Small intestine (tissue), 7 donors: ENCODE data around the gene SERTAD2. TPM values are rescaled to one million over a fixed set of nuclear protein-coding genes. Genes with fewer than 3 reads are reported as not detected.

ENCODE experiments used
- DNase-seq, 2 donors: peaks; one replicate each; pipeline versions ENCODE4 v3.0.0 to v3.0.0-alpha.2; 2013
- FAIRE-seq: peaks from 2 replicates; lab custom pipeline; 2012; peaks lifted over from hg19 to GRCh38; lab: Jason Lieb, UNC
- H3K27ac ChIP-seq, 3 donors: one replicate each; pipeline ENCODE4 v1.5.1; 2013; ENCODE audit warnings: low read length in 2 of 3, mild to moderate bottlenecking in 2 of 3, control low read depth in 1 of 3, inconsistent platforms in 1 of 3, low read depth in 1 of 3, moderate library complexity in 1 of 3
- H3K27me3 ChIP-seq, 3 donors: one replicate each; pipeline ENCODE4 v1.6.1; 2013; ENCODE audit warnings: low read length in 3 of 3, inconsistent platforms in 1 of 3; ENCODE audit not compliant: control insufficient read depth in 3 of 3, insufficient read depth in 3 of 3
- H3K36me3 ChIP-seq, 3 donors: one replicate each; pipeline ENCODE4 v1.6.1; 2013; ENCODE audit warnings: low read length in 3 of 3, inconsistent platforms in 1 of 3, low read depth in 1 of 3, mild to moderate bottlenecking in 1 of 3, moderate library complexity in 1 of 3; ENCODE audit not compliant: control insufficient read depth in 3 of 3, insufficient read depth in 2 of 3
- H3K4me1 ChIP-seq, 3 donors: one replicate each; pipeline ENCODE4 v1.6.1; 2013; ENCODE audit warnings: low read length in 2 of 3, inconsistent platforms in 1 of 3, low read depth in 1 of 3, mild to moderate bottlenecking in 1 of 3, moderate library complexity in 1 of 3; ENCODE audit not compliant: control insufficient read depth in 3 of 3, insufficient read depth in 2 of 3
- H3K4me3 ChIP-seq, 3 donors: one replicate each; pipeline ENCODE4 v1.5.1; 2013; ENCODE audit warnings: low read length in 3 of 3, control low read depth in 1 of 3, inconsistent platforms in 1 of 3, low read depth in 1 of 3, mild to moderate bottlenecking in 1 of 3, moderate library complexity in 1 of 3
- H3K9me3 ChIP-seq, 2 donors: one replicate each; pipeline ENCODE4 v1.6.1; 2013; ENCODE audit warnings: low read depth in 1 of 2, low read length in 1 of 2; ENCODE audit not compliant: control insufficient read depth in 2 of 2, insufficient read depth in 1 of 2
- WGBS, 3 donors: extraction: QIAGEN DNeasy Blood & Tissue Kit; methylation state at CpG; one replicate each; pipeline ENCODE4 v1.1.7; 2013; 5-methylcytosine and 5-hydroxymethylcytosine counted together
- polyA plus RNA-seq, 4 donors: library from polyadenylated mRNA; stranded (reverse) in 3 of 4; unstranded in 1 of 4; fragments of 200-250 nt in 3 of 4; fragments of 120-200 nt in 1 of 4; gene quantifications; one replicate each; pipeline versions ENCODE4 v1.2.1 to v1.2.3, GENCODE V29; 2013
- donor health status: healthy with polysubstance abuse.
- donor health status: control.
- donor health status: control.
- donor health status: Bipolar disorder and iron deficiency.
- donor health status: healthy.

SERTAD2 gene
- polyA plus RNA-seq, 4 donors = 2.7 to 22.0 (median 5.8) TPM

DNA sequence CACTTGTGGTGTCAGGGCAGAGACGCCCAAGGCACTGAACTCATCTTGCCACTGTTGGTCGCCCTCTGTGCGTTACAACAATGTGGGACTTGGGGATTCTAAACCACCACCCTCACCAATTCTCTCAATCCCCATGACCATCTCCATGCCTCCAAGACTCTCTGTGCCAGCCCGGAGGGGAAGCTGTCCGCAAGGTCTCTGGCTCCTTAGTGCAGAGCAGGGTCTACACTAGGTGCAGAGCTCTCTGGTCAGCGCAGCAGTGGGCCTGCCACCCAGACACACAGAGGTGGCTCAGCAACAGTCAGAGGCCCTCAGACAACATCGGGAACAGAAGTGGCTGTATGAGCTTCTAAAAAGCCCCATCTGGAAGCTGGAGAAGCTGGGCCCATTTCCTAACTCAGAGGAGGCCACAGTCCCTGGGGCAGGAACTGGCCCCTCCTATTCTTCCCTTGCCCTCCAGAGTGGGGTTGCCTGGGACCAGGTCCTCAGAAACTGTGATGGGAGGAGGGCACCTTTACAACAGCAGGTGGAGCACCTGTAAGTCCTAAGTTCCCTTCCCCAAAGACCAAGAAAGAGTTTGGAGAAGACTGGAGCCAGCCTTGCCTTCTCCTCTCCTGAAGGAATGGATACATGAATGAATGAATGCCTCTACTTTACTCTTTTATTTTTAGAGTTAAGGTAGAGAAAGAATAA is 37.7 kb downstream of the SERTAD2 start:
- Histone ChIP-seq H3K9me3 (no peaks in the 10 kb centered on the region), H3K27ac (no peak overlapping the region), H3K36me3 (no peaks in the 10 kb centered on the region), H3K4me3 (no peak overlapping the region), H3K4me1 (peaks cover 0 to 3% (median 0%) of the 10 kb centered on the region in 3 donors), H3K27me3 (no peaks in the 10 kb centered on the region)
- no peak for FAIRE-seq
- WGBS, 3 donors = 94 to 98% (median 97%) methylated on average over 7 of the region's 7 CpGs
- no peak for DNase-seq

DNA sequence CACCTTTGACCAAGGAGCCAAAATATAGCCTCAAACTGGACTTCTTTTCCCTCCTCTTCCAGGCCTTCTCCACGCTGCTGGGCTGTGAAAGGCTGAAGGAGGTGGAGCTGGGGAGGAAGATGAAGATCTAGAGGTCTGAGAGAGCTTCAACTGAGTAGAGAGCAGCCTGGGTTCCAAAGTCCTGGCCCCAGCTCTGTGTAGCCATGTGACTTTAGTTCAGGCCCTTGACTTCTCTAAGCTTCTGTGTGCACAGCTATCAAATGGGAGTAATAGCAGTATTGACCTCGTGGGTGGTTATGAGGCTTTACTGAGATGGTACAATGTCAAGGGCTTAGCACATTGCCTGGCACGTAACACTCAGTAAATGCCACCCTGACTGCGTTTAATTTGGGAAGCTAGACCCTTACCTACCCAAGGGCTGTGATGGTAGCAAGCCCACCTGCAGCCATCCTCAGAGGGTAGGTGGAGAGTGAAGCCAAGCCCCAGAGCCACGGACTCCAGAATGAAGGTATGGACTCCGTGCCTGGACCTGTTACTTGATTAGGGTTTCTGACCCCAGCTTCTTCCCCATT is 38.4 kb downstream of the SERTAD2 start:
- no peaks in the 10 kb centered on the region for H3K27me3 ChIP-seq
- FAIRE-seq (no peak), DNase-seq (peak; percentile 37 to 61)
- H3K4me1 ChIP-seq = peaks cover 0 to 3% (median 0%) of the 10 kb centered on the region in 3 donors
- no peak overlapping the region for H3K27ac ChIP-seq
- WGBS, 3 donors = 83 to 89% (median 87%) methylated on average over 6 of the region's 6 CpGs
- H3K9me3 ChIP-seq = no peaks in the 10 kb centered on the region
- no peaks in the 10 kb centered on the region for H3K36me3 ChIP-seq
- H3K4me3 ChIP-seq = no peak overlapping the region

DNA sequence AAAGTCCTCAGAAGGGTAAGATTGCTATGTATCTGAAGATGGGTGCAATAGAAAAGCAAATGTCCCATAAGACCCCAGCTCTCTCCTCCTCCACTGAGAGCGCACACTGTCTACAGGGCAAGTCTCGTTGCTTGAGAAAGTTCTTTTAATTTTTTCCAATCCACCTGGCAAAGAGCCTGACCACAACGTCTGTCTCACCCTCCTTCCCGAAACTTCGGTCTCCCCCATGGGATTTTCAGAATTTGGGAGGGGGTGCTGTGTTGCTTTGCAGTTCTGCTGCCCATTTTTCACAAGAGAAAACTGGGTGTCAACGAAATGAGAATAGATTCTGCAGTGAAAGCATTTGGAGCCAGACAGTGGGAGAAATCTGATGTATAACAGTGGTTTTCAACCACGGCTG is 40.4 kb downstream of the SERTAD2 start:
- H3K4me3 ChIP-seq = no peak overlapping the region
- FAIRE-seq = no peak
- H3K9me3 ChIP-seq = no peaks in the 10 kb centered on the region
- H3K27ac ChIP-seq = no peak overlapping the region
- no peaks in the 10 kb centered on the region for H3K27me3 ChIP-seq
- H3K36me3 ChIP-seq = no peaks in the 10 kb centered on the region
- WGBS, 3 donors = 76 to 83% (median 78%) methylated on average over 7 of the region's 7 CpGs
- H3K4me1 ChIP-seq = peaks cover 0 to 13% (median 0%) of the 10 kb centered on the region in 3 donors
- no peak for DNase-seq

DNA sequence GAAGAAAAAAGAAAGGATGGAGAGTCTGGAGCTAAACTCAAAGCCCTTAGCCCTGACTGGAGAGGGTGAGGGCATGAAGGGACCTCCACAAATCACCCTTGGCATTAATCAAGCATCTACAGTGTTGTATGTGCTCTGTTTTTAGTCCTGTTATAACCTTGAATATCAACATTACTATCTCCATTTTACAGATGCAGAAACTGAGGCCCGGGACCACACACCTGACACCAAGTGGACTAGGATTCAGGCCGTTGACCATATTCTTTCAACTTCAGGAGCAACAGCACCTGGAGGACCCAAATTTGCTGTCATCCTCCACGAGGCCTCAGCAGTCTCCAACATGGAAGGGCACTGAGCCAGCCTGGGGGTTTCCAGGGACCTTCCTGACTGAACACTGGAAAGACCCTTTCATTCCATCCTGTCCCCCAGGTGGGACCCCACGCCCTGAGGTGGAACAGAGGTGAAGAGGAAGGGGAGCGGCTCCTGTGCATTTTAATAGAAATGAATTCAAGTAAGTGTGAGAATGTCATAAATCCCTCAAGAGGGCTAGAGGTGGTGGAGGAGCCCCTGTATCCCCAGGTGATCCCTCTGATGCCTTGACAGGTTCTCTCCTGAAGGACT is 41.0 kb downstream of the SERTAD2 start:
- no peak overlapping the region for H3K4me3 ChIP-seq
- peaks cover 0 to 19% (median 0%) of the 10 kb centered on the region in 3 donors for H3K4me1 ChIP-seq
- WGBS, 3 donors = 75 to 90% (median 87%) methylated on average over 5 of the region's 5 CpGs
- DNase-seq = no peak
- no peak for FAIRE-seq
- H3K36me3 ChIP-seq = no peaks in the 10 kb centered on the region
- H3K9me3 ChIP-seq = no peaks in the 10 kb centered on the region
- no peaks in the 10 kb centered on the region for H3K27me3 ChIP-seq
- no peak overlapping the region for H3K27ac ChIP-seq

DNA sequence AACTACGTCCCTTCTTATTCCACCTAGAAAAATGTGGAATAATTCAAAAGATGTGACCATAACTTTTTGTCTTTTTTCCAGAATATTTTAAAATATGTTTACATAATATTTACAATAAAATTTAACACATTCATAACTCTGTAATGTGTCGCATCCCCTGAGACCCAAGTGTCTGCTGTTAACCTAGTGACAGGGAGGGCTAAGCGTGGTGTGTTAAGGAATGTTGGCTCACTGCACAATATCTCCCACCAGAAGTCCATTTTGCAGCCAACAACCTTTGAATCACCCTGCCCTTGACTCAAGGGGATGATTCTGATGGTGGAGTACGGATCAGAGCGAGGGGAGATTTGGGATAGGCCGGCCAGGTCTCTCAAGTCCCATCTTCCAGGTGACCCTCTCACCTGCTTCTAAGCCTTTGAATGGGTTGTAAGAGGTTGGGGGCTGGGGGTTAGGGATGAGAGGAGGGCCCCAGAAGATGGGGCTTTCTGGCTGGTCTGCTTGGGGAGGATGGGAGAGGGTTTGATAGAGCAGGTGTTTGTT is 43.3 kb downstream of the SERTAD2 start:
- Histone ChIP-seq H3K27ac (no peak overlapping the region), H3K9me3 (no peaks in the 10 kb centered on the region), H3K36me3 (no peaks in the 10 kb centered on the region), H3K4me3 (no peak overlapping the region), H3K4me1 (peaks cover 2 to 36% (median 6%) of the 10 kb centered on the region in 3 donors), H3K27me3 (no peaks in the 10 kb centered on the region)
- WGBS, 3 donors = 93 to 97% (median 97%) methylated on average over 6 of the region's 6 CpGs
- no peak for FAIRE-seq
- no peak for DNase-seq

DNA sequence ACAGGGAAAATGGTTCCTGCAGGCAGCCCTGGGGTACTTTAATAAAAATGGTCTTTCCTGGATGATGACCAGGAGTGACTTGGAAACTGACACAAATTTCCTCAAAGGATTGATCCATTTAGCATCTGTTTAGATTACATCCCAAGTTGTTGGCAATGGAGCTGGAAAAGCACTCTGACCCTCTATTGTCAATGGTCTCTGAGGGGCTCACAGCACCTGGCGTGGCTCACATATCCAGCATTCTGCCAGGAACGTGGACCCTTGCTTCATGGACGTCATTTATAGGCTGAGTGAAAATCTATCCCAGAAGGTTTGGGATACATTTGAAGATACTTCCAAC is 43.8 kb downstream of the SERTAD2 start:
- H3K4me1 ChIP-seq = peaks cover 5 to 40% (median 7%) of the 10 kb centered on the region in 3 donors
- no peaks in the 10 kb centered on the region for H3K27me3 ChIP-seq
- H3K27ac ChIP-seq = no peak overlapping the region
- no peaks in the 10 kb centered on the region for H3K9me3 ChIP-seq
- DNase-seq (no peak), FAIRE-seq (no peak)
- WGBS, 3 donors = 82 to 90% (median 89%) methylated on average over 3 of the region's 3 CpGs
- no peaks in the 10 kb centered on the region for H3K36me3 ChIP-seq
- H3K4me3 ChIP-seq = peak overlapping the region in 2 of 3 donors; percentile 62 to 63

DNA sequence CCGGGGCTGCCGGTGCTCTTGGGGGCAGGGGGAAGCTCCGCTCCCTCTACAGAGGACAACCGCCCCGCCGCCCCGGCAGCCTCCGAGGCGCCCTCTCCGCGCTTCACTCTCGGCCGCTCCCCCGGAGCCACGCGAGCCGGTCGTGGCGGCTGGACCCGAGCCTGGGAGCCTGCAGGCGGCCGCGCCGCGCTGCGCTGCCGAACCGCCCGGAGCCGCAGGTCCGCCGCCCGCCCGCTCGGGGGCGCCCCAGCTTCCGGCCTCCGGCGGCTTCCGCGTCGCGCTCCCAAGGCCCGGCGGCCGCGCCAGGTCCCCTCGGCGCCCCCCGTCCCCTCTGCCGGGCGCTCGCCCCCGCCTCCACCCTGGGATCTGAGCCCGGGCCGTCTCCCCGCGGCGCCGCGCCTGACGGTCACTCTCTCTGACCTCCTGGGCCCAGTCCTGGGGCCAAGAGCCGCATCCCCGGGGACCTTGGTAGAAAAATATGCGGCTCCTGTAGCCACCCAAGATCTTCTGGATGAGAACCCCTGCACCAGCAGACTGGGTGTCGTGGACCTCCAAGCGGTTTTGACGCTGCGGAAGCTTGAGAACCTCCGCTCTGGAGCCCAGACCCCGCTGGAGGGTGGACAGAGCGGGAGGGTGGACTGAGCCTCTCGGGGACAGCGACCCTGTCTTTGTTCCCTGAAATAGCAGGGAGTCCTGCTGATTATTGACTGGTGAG is 44.3 kb downstream of the SERTAD2 start:
- H3K9me3 ChIP-seq = peaks cover 0 to under 1% of the 10 kb centered on the region in 2 donors
- no peaks in the 10 kb centered on the region for H3K27me3 ChIP-seq
- FAIRE-seq (no peak), DNase-seq (peak; percentile 58 to 87)
- no peaks in the 10 kb centered on the region for H3K36me3 ChIP-seq
- peak overlapping the region; percentile 5 to 62 (median 50) for H3K27ac ChIP-seq
- H3K4me1 ChIP-seq = peaks cover 5 to 43% (median 8%) of the 10 kb centered on the region in 3 donors
- 4 to 10% (median 10%) methylated on average over 34 to 74 of the region's 74 CpGs for WGBS, 3 donors
- H3K4me3 ChIP-seq = peak overlapping the region; percentile 49 to 63 (median 62)

DNA sequence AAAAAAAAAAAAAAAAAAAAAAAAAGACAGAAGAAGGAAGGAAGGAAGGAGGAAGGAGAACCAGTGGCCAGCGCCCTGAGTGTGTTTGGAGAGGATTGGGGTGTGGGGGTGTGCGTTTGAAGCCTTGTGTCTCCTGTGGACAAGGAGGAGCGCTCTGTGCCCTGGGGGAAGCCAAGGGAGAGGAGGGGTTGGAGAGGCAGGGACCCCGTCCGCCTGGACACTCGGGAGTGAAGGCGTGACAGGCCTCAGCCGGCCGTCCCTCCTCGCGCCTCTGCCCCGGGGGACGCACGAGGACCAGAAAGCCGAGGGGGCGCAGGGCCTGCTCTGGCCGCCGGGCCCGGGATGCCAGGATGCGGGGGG is 44.9 kb downstream of the SERTAD2 start:
- H3K36me3 ChIP-seq = no peaks in the 10 kb centered on the region
- no peaks in the 10 kb centered on the region for H3K27me3 ChIP-seq
- peaks cover 5 to 43% (median 8%) of the 10 kb centered on the region in 3 donors for H3K4me1 ChIP-seq
- no peak for FAIRE-seq
- peaks cover 0 to 4% of the 10 kb centered on the region in 2 donors for H3K9me3 ChIP-seq
- no peak overlapping the region for H3K27ac ChIP-seq
- DNase-seq = no peak
- WGBS, 3 donors = 5 to 22% (median 18%) methylated on average over 10 to 20 of the region's 20 CpGs
- peak overlapping the region in 2 of 3 donors; percentile 8 to 63 for H3K4me3 ChIP-seq
